Kidney (tissue), 14 donors: ENCODE measurements around the gene SLC7A1. TPM values are rescaled to one million over a fixed set of nuclear protein-coding genes. Genes with fewer than 3 reads are reported as not detected.

Experiments used
- DNase-seq, 5 donors: peaks; one replicate each; pipeline ENCODE4 v3.0.0-alpha.2; 2013 to 2020
- FAIRE-seq: peaks from 2 replicates; lab custom pipeline; 2012; peaks lifted over from hg19 to GRCh38; lab: Jason Lieb, UNC
- H3K27ac ChIP-seq, 2 donors: one replicate each; pipeline ENCODE4 v1.7.0; 2013; ENCODE audit warnings: low read depth in 2 of 2, low read length in 2 of 2, inconsistent platforms in 1 of 2
- H3K27me3 ChIP-seq: one replicate; pipeline ENCODE4 v1.7.1; 2013; ENCODE audit warnings: low read length, inconsistent platforms; ENCODE audit not compliant: control insufficient read depth, insufficient read depth
- H3K36me3 ChIP-seq, 3 donors: one replicate each; pipeline versions ENCODE4 v1.7.0 to v1.7.1; 2013; ENCODE audit warnings: low read length in 3 of 3, control low read depth in 1 of 3, inconsistent platforms in 1 of 3; ENCODE audit not compliant: insufficient read depth in 3 of 3, control insufficient read depth in 2 of 3
- H3K4me1 ChIP-seq, 3 donors: one replicate each; pipeline versions ENCODE4 v1.7.0 to v1.7.1; 2013; ENCODE audit warnings: low read length in 3 of 3, inconsistent platforms in 1 of 3, low read depth in 1 of 3; ENCODE audit not compliant: control insufficient read depth in 2 of 3, insufficient read depth in 2 of 3
- H3K4me3 ChIP-seq, 3 donors: one replicate each; pipeline versions ENCODE4 v1.7.0 to v1.8.1; 2013; ENCODE audit warnings: low read length in 3 of 3, control low read depth in 1 of 3, inconsistent platforms in 1 of 3
- H3K9ac ChIP-seq, 3 donors: one replicate each; pipeline versions ENCODE4 v1.7.0 to v1.7.1; 2013; ENCODE audit warnings: low read length in 3 of 3, control low read depth in 1 of 3, inconsistent platforms in 1 of 3
- H3K9me3 ChIP-seq, 3 donors: one replicate each; pipeline versions ENCODE4 v1.7.0 to v1.7.1; 2013; ENCODE audit warnings: low read length in 3 of 3, control low read depth in 1 of 3, inconsistent platforms in 1 of 3; ENCODE audit not compliant: control insufficient read depth in 2 of 3, insufficient read depth in 1 of 3
- CTCF ChIP-seq: IDR thresholded peaks from 3 replicates; pipeline ENCODE4 v1.5.1; 2012; ENCODE audit warnings: mild to moderate bottlenecking, moderate library complexity, borderline replicate concordance; ENCODE audit not compliant: insufficient read depth; ENCODE audit errors: extremely low read depth
- intact Hi-C: fragments of 100-400 bp; cut with DNase I; formaldehyde crosslinking; loops from one replicate; pipeline ENCODE4 v1.11.1; 2022
- polyA plus RNA-seq: library from polyadenylated mRNA; stranded (reverse); fragments of 350-450 nt; fragmentation: Illumina TruSeq; extraction: RNeasy Lipid Tissue Mini Kit (QIAGEN cat#74804); gene quantifications from one replicate; pipeline ENCODE4 v1.2.3, GENCODE V29; 2014; ENCODE audit warnings: low read depth, low replicate concordance; ENCODE audit not compliant: insufficient read depth
- total RNA-seq: library from RNA; stranded (reverse); fragmentation: NEBNext Ultra II Directional; extraction: Animal tissue kit (Norgen Biotek cat#: 25700); gene quantifications from one replicate; pipeline ENCODE4 v1.2.1, GENCODE V29; 2021
- donor health status: control.
- donor health status: control.
- donor health status: control.
- donor health status: control.
- donor health status: control.
- donor health status: DM: yes; HTN: yes; CAD: no.
- donor health status: Normal renal cell carcinoma (clear cell type).

SLC7A1 gene
- total and polyA plus RNA-seq, 2 donors from 2014 or later, result 2.8 to 64.5 TPM

- intact Hi-C loops, result no loop called here
- no peak overlapping the region for H3K4me3 ChIP-seq
- no peak for FAIRE-seq
- DNase-seq, result no peak
- no peaks in the 10 kb centered on the region for H3K9me3 ChIP-seq
- H3K27ac ChIP-seq, result no peak overlapping the region
- H3K27me3 ChIP-seq, result no peaks in the 10 kb centered on the region
- no peaks in the 10 kb centered on the region for H3K36me3 ChIP-seq
- TF ChIP-seq CTCF, result no peak
- no peaks in the 10 kb centered on the region for H3K4me1 ChIP-seq
- no peak overlapping the region for H3K9ac ChIP-seq
These were observed 69.7 kb downstream of the SLC7A1 start for GRCh38 chr13:29525757-29526156.

GRCh38 chr13:29524641-29525040 lies 70.8 kb downstream of the SLC7A1 start:
- Histone ChIP-seq H3K27me3 (no peaks in the 10 kb centered on the region), H3K4me1 (no peaks in the 10 kb centered on the region), H3K9me3 (no peaks in the 10 kb centered on the region), H3K36me3 (no peaks in the 10 kb centered on the region), H3K4me3 (no peak overlapping the region), H3K27ac (no peak overlapping the region), H3K9ac (no peak overlapping the region)
- no peak for TF ChIP-seq CTCF
- no peak for DNase-seq
- no peak for FAIRE-seq
- intact Hi-C loops, result no loop called here

- no peak for TF ChIP-seq CTCF
- Histone ChIP-seq H3K9me3 (no peaks in the 10 kb centered on the region), H3K27ac (no peak overlapping the region), H3K36me3 (no peaks in the 10 kb centered on the region), H3K9ac (no peak overlapping the region), H3K4me1 (no peaks in the 10 kb centered on the region), H3K4me3 (no peak overlapping the region), H3K27me3 (no peaks in the 10 kb centered on the region)
- DNase-seq (no peak), FAIRE-seq (no peak)
- intact Hi-C loops, result no loop called here
These were observed 71.3 kb downstream of the SLC7A1 start for GRCh38 chr13:29524176-29524575.
